GM10266 (cell line): ENCODE data around the gene FAM174C.
A peak's percentile ranks its signal among the peaks of the same experiment; 100 is the strongest.

ENCODE experiments used
- DNase-seq: peaks from one replicate; pipeline ENCODE4 v3.0.0; 2012; ENCODE audit errors: extremely low spot score
- TF ChIP-seq, protein P1 (sequence below): IDR thresholded peaks from 2 replicates; pipeline ENCODE4 v1.5.1; 2012; ENCODE audit warnings: mild to moderate bottlenecking, low read depth; ENCODE audit not compliant: control insufficient read depth, insufficient read depth; ENCODE audit errors: missing control alignments

FAM174C gene

DNA sequence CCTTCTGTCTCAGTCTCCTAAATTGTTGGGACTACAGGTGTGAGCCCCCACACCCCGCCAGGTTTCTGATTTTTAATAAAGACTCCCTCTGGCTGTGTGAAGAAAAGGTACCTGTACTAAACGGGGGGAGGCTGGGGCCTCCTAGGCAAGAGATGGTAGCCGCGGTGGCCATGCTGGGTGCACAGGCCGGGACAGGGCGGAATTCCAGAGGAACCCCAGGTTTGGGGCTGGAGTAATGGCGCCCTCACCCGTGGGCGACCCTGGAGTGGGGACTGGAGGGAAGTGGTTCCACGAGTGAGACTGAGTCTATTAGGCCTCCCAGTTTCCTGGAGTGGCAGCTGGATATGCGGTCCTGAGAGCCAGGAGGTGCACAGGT is 35.9 kb upstream of the FAM174C start:
- no peak for DNase-seq
- TF ChIP-seq, protein P1, sequence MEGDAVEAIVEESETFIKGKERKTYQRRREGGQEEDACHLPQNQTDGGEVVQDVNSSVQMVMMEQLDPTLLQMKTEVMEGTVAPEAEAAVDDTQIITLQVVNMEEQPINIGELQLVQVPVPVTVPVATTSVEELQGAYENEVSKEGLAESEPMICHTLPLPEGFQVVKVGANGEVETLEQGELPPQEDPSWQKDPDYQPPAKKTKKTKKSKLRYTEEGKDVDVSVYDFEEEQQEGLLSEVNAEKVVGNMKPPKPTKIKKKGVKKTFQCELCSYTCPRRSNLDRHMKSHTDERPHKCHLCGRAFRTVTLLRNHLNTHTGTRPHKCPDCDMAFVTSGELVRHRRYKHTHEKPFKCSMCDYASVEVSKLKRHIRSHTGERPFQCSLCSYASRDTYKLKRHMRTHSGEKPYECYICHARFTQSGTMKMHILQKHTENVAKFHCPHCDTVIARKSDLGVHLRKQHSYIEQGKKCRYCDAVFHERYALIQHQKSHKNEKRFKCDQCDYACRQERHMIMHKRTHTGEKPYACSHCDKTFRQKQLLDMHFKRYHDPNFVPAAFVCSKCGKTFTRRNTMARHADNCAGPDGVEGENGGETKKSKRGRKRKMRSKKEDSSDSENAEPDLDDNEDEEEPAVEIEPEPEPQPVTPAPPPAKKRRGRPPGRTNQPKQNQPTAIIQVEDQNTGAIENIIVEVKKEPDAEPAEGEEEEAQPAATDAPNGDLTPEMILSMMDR, result no peak

- DNase-seq, result peak; percentile 100
- TF ChIP-seq, protein P1, result peak; percentile 92
These were observed 35.3 kb upstream of the FAM174C start for GRCh38 chr19:1239796-1240737.

GRCh38 chr19:1240925-1241324 is 34.4 kb upstream of the FAM174C start:
- no peak for DNase-seq
- TF ChIP-seq, protein P1, result no peak

DNA sequence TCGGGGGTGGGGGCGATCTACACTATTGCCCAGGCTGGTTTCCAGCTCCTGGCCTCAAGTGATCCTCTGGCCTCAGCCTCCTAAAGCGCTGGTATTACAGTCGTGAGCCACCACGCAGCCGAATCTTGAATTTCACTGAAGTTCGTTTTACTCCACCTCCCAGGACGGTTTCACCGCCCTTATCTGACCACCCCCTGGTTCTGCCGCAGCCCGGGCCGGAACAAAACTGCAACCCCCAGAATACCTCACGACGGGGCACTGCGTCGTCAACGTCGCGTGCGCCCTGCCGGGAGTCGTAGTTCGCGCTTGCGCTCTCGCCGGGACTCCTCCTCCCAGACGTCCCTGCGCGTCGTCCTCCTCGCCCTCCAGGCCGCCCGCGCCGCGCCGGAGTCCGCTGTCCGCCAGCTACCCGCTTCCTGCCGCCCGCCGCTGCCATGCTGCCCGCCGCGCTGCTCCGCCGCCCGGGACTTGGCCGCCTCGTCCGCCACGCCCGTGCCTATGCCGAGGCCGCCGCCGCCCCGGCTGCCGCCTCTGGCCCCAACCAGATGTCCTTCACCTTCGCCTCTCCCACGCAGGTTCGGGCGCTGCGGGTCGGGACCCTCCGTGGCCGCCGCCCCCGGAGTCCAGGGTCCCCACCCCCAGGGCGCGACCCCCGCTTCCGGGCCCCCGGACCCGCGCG is 33.8 kb upstream of the FAM174C start, which contains the start of gene ATP5F1D:
TSS of gene ATP5F1D (plus strand) at position 335 of the 679 bp plus-strand sequence. CDS start at position 435, 100 bp downstream.
- DNase-seq, result peak; percentile 98
- TF ChIP-seq, protein P1, result no peak

GRCh38 chr19:1243768-1244692 is 31.3 kb upstream of the FAM174C start:
- peak; percentile 94 for DNase-seq
- TF ChIP-seq, protein P1, result peak; percentile 92

DNA sequence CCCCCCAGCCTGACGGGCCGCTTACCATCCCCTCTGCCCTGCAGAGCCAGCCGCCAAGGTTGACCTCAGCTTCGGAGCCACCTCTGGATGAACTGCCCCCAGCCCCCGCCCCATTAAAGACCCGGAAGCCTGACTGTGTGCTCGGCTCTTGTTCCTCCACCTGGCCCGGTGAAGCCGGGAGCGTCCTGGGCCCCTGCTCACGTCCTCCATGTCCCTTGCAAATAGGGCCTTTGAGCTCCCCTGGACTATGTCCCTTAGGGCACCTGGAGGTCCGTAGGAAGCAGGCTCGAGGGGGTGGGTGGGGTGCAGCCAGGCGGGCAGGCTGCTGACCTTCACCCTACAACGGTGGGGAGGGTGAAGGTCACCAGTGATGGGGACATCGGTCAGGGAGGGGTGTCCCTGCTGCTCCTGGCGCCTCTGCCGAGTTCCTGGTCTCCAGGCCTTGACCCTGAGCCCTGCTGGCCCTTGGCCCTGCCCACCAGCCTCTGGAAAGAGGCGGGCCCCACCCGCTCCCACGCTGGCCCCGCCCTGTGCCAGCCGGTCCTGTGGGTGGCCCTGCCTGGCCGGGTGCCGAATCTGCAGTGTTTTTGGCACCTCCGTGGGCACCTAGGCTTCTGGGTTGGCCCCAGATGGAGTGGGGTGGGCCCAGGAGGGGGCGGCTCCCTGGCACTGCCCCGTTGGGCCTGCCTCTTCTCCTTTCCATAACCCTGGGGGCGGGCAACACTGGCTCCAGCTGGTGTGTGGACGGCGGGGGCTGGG is 30.5 kb upstream of the FAM174C start:
- DNase-seq, result no peak
- TF ChIP-seq, protein P1, result no peak
